HL-60 (cell line): ENCODE results near the gene SELENOP.

Source experiments
- DNase-seq, 2 experiments: peaks; one replicate each; pipeline ENCODE4 v3.0.0-alpha.2; 2010 to 2020; ENCODE audit warnings: low read depth in 1 of 2, low spot score in 1 of 2
- H3K27ac ChIP-seq: fragments of 250-450 bp; sonication (Bioruptor Pico); replicated peaks from 2 replicates; pipeline ENCODE4 v1.5.1; 2020; ENCODE audit warnings: mild to moderate bottlenecking, moderate library complexity
- H3K27me3 ChIP-seq: fragments of 250-450 bp; sonication (Bioruptor Pico); 2 replicates; pipeline ENCODE4 v1.5.1; 2021; ENCODE audit warnings: mild to moderate bottlenecking, moderate library complexity; ENCODE audit not compliant: insufficient read depth, poor library complexity, severe bottlenecking
- H3K4me3 ChIP-seq: replicated peaks from 2 replicates; pipeline ENCODE4 v1.5.1; 2011; ENCODE audit warnings: mild to moderate bottlenecking, control low read depth, low read length; ENCODE audit not compliant: insufficient read depth
- GABPA ChIP-seq: IDR thresholded peaks from 2 replicates; pipeline ENCODE4 v1.6.1; 2012; ENCODE audit warnings: low read depth
- POLR2AphosphoS5 ChIP-seq: IDR thresholded peaks from 2 replicates; pipeline ENCODE4 v1.6.1; 2012; ENCODE audit warnings: low read depth
- SPI1 ChIP-seq: IDR thresholded peaks from 2 replicates; pipeline ENCODE4 v1.6.1; 2012; ENCODE audit warnings: low read depth, mild to moderate bottlenecking, borderline replicate concordance
- TF ChIP-seq, protein P1 (sequence below): IDR thresholded peaks from one replicate; pipeline ENCODE4 v1.5.1; 2011; ENCODE audit warnings: low read length, control low read depth, inconsistent platforms; ENCODE audit not compliant: insufficient read depth
- TF ChIP-seq, protein P2 (sequence below): IDR thresholded peaks from 2 replicates; pipeline ENCODE4 v1.6.1; 2012; ENCODE audit warnings: low read depth; ENCODE audit not compliant: insufficient replicate concordance

Gene SELENOP

DNA sequence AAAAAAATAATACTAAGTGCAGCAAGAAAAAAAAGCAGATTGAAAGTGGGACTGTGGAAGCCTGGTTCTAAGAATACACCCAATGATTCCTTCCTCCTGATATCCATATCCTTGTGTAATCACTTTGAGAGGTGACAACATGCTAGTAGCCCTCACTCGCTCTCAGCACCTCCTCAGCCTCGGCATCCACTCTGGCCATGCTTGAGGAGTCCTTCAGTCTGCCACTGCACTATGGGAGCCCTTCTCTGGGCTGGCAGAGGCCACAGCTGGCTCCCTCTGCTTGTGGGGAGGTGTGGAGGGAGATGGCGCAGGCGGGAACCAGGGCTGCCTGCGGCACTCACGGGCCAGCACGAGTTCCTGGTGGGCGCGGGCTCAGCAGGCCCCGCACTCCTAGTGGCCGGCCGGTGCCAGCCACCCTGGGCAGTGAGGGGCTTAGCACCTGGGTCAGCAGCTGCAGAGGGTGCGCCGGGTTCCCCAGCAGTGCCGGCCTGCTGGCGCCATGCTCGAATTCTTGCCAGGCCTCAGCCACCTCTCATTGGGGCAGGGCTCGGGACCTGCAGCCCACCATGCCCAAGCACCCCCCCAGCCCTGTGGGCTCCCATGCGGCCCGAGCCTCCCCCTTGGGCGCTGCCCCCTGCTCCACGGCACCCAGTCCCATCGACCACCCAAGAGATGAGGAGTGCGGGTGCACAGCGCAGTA lies 24.5 kb upstream of the SELENOP start:
- no peak overlapping the region for H3K27ac ChIP-seq
- H3K4me3 ChIP-seq: no peak overlapping the region
- H3K27me3 ChIP-seq: no peaks in the 10 kb centered on the region
- no peak for DNase-seq
- TF ChIP-seq, protein P1, sequence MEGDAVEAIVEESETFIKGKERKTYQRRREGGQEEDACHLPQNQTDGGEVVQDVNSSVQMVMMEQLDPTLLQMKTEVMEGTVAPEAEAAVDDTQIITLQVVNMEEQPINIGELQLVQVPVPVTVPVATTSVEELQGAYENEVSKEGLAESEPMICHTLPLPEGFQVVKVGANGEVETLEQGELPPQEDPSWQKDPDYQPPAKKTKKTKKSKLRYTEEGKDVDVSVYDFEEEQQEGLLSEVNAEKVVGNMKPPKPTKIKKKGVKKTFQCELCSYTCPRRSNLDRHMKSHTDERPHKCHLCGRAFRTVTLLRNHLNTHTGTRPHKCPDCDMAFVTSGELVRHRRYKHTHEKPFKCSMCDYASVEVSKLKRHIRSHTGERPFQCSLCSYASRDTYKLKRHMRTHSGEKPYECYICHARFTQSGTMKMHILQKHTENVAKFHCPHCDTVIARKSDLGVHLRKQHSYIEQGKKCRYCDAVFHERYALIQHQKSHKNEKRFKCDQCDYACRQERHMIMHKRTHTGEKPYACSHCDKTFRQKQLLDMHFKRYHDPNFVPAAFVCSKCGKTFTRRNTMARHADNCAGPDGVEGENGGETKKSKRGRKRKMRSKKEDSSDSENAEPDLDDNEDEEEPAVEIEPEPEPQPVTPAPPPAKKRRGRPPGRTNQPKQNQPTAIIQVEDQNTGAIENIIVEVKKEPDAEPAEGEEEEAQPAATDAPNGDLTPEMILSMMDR: no peak
- no peak for TF ChIP-seq GABPA
- TF ChIP-seq SPI1: no peak

DNA sequence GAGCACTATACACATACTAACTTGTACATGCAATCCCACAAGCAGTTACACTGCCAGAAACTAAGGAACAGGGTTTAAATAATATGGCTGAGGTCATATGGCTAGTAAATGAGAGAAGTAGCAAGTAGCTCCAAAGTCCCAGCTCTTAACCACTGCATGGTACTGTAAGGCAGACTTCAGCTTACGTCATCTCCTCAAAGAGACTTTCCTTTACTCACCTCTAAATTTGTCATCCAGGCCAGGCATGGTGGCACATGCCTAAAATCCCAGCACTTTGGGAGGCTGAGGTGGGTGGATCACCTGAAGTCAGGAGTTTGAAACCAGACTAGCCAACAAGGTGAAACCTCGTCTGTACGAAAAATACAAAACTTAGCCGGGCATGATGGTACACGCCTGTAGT lies 20.4 kb upstream of the SELENOP start:
- DNase-seq: no peak
- TF ChIP-seq SPI1 (no peak), POLR2AphosphoS5 (no peak), GABPA (no peak)
- TF ChIP-seq, protein P1: no peak
- TF ChIP-seq, protein P2, sequence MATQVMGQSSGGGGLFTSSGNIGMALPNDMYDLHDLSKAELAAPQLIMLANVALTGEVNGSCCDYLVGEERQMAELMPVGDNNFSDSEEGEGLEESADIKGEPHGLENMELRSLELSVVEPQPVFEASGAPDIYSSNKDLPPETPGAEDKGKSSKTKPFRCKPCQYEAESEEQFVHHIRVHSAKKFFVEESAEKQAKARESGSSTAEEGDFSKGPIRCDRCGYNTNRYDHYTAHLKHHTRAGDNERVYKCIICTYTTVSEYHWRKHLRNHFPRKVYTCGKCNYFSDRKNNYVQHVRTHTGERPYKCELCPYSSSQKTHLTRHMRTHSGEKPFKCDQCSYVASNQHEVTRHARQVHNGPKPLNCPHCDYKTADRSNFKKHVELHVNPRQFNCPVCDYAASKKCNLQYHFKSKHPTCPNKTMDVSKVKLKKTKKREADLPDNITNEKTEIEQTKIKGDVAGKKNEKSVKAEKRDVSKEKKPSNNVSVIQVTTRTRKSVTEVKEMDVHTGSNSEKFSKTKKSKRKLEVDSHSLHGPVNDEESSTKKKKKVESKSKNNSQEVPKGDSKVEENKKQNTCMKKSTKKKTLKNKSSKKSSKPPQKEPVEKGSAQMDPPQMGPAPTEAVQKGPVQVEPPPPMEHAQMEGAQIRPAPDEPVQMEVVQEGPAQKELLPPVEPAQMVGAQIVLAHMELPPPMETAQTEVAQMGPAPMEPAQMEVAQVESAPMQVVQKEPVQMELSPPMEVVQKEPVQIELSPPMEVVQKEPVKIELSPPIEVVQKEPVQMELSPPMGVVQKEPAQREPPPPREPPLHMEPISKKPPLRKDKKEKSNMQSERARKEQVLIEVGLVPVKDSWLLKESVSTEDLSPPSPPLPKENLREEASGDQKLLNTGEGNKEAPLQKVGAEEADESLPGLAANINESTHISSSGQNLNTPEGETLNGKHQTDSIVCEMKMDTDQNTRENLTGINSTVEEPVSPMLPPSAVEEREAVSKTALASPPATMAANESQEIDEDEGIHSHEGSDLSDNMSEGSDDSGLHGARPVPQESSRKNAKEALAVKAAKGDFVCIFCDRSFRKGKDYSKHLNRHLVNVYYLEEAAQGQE: no peak
- no peak overlapping the region for H3K27ac ChIP-seq
- no peak overlapping the region for H3K4me3 ChIP-seq
- no peaks in the 10 kb centered on the region for H3K27me3 ChIP-seq

DNA sequence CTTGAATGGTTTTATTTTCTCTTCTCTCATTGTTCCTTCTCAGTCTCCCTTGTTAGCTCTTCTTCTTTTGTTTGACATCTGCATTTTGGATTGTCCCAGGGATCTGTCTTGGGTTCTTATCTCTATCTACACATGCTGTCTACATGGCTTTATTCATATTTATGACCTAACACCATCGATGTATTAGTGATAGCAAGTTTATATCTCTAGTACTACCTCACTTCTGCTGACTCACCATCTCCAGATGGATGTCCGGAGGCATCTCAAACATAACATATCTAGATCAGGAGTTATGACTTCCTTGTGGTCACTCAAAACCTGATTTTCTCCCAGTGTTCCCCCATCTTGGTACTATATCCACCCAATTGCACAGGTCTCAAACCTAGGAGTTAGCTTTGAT lies 19.2 kb upstream of the SELENOP start:
- Histone ChIP-seq H3K27me3 (no peaks in the 10 kb centered on the region), H3K27ac (no peak overlapping the region), H3K4me3 (no peak overlapping the region)
- no peak for DNase-seq
- no peak for TF ChIP-seq POLR2AphosphoS5
- TF ChIP-seq, protein P1: no peak
- TF ChIP-seq SPI1: no peak
- TF ChIP-seq, protein P2: no peak
- no peak for TF ChIP-seq GABPA

DNA sequence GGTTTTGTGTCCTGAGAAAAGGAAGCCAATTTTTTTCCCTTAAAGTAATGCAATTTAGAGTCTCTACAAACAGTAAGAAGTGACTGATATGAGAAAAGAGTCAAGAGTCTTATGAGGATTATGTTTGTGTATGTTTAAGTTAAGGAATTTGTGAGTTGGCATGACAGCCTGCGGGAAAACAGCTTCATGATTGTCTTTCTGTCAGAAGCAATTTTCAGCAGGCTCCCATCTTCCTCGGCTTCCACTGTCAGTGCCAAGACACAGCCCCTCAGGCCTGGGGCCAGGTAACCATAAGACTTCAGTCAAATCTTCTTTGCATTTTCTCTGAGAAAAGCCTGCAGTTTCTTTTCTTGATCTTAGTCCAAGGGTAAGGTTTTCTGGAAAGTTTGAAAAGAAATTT lies 17.0 kb upstream of the SELENOP start:
- no peak overlapping the region for H3K27ac ChIP-seq
- H3K27me3 ChIP-seq: no peaks in the 10 kb centered on the region
- DNase-seq: no peak
- no peak for TF ChIP-seq SPI1
- no peak for TF ChIP-seq POLR2AphosphoS5
- TF ChIP-seq, protein P1: no peak
- TF ChIP-seq GABPA: no peak
- TF ChIP-seq, protein P2: no peak
- H3K4me3 ChIP-seq: no peak overlapping the region
